Measurements from ENCODE around the gene TTLL9.
A peak's percentile ranks its signal among the peaks of the same experiment; 100 is the strongest.

GRCh38 chr20:31833130-31833930 is 37.1 kb upstream of the TTLL9 start:
- TF ChIP-seq CTCF (optimal IDR thresholded peaks at IDR 0.05 in 1 of 3, IDR thresholded peaks at IDR 0.05 in 1 of 3, conservative IDR thresholded peaks at IDR 0.05 in 1 of 3; ENCODE audit: extremely low read depth in 1 of 3, insufficient read depth in 2 of 3, low read length in 3 of 3) (peak; percentile 83 to 89 (median 88)), EZH2 (IDR thresholded peaks at IDR 0.05; ENCODE audit: low read length) (no peak)
